CD4-positive, CD25-positive, alpha-beta regulatory T cell (primary cell): Measurements from ENCODE around the gene PA2G4. TPM values are rescaled to one million over a fixed set of nuclear protein-coding genes. Genes with fewer than 3 reads are reported as not detected.
"Not testable (repeated sequence)": the region's sequence is repeated elsewhere in the genome, so short reads cannot be mapped to it uniquely, and the experiment has no call there.

Source experiments
- ATAC-seq, 2 donors: fragments of 150-1000 bp; cut with Tn5 transposase; one replicate each; pipeline ENCODE4 v1.10.0; 2021; ENCODE audit warnings: low read depth in 2 of 2, moderate number of reproducible peaks in 2 of 2, moderate library complexity in 1 of 2
- DNase-seq, 3 donors: peaks; one replicate each; pipeline versions ENCODE4 v3.0.0 to v3.0.0-alpha.2; 2012 to 2022; ENCODE audit warnings: mixed read lengths in 1 of 3
- H3K27ac ChIP-seq: one replicate; pipeline ENCODE4 v1.7.0; 2013; ENCODE audit warnings: mild to moderate bottlenecking, low read length; ENCODE audit not compliant: insufficient read depth, poor library complexity, severe bottlenecking
- H3K27me3 ChIP-seq: one replicate; pipeline ENCODE4 v1.7.0; 2013; ENCODE audit warnings: low read length; ENCODE audit not compliant: control insufficient read depth, insufficient read depth
- H3K36me3 ChIP-seq: one replicate; pipeline ENCODE4 v1.7.0; 2013; ENCODE audit warnings: mild to moderate bottlenecking, low read length, moderate library complexity; ENCODE audit not compliant: control insufficient read depth, insufficient read depth
- H3K4me1 ChIP-seq: 2 replicates; pipeline ENCODE4 v1.7.0; 2013; ENCODE audit warnings: mild to moderate bottlenecking, low read length; ENCODE audit not compliant: insufficient read depth, control insufficient read depth, poor library complexity, severe bottlenecking
- H3K4me3 ChIP-seq: one replicate; pipeline ENCODE4 v1.7.0; 2013; ENCODE audit warnings: low read depth, mild to moderate bottlenecking, low read length, moderate library complexity
- H3K9me3 ChIP-seq, 2 experiments: 1 replicate in 1 of 2; 2 replicates in 1 of 2; pipeline ENCODE4 v1.7.0; 2013; ENCODE audit warnings: low read length in 2 of 2, mild to moderate bottlenecking in 1 of 2, moderate library complexity in 1 of 2; ENCODE audit not compliant: control insufficient read depth in 2 of 2
- H3K27ac Mint-ChIP-seq, 3 donors: one replicate each; pipeline ENCODE4 v1.8.0; 2020 to 2022; ENCODE audit warnings: mild to moderate bottlenecking in 3 of 3, mixed read lengths in 3 of 3, moderate library complexity in 2 of 3
- H3K27me3 Mint-ChIP-seq: one replicate; pipeline ENCODE4 v1.8.0; 2022; ENCODE audit warnings: mild to moderate bottlenecking, mixed read lengths
- H3K36me3 Mint-ChIP-seq: one replicate; pipeline ENCODE4 v1.8.0; 2020; ENCODE audit warnings: mixed read lengths
- H3K4me1 Mint-ChIP-seq, 4 donors: one replicate each; pipeline ENCODE4 v1.8.0; 2020 to 2022; ENCODE audit warnings: mixed read lengths in 4 of 4, mild to moderate bottlenecking in 1 of 4
- H3K4me3 Mint-ChIP-seq, 4 donors: one replicate each; pipeline ENCODE4 v1.8.0; 2020 to 2022; ENCODE audit warnings: mild to moderate bottlenecking in 4 of 4, mixed read lengths in 4 of 4, moderate library complexity in 3 of 4
- H3K9me3 Mint-ChIP-seq, 7 donors: one replicate each; pipeline ENCODE4 v1.8.0; 2020 to 2022; ENCODE audit warnings: mixed read lengths in 7 of 7, mild to moderate bottlenecking in 3 of 7, moderate library complexity in 2 of 7
- polyA plus RNA-seq, 4 donors: library from polyadenylated mRNA; unstranded; fragments of 300-500 nt; fragmentation: Illumina TruSeq; gene quantifications; one replicate each; pipeline ENCODE4 v1.2.3, GENCODE V29; 2021
- total RNA-seq: library from RNA; stranded (reverse); gene quantifications from one replicate; pipeline ENCODE4 v1.2.3, GENCODE V29; 2022

PA2G4 gene
- total RNA-seq: 63.8 TPM
- 100 to 1,000 TPM; 193 to 203 (median 196) TPM for polyA plus RNA-seq

- peak within 1 kb of the TSS; percentile 76 for H3K4me3 ChIP-seq
- H3K27me3 ChIP-seq: no peaks in the 10 kb centered on the region
- Mint-ChIP-seq H3K9me3 (no peaks in the 10 kb centered on the region), H3K36me3 (peaks cover 11% of the 10 kb centered on the region), H3K27ac (peak within 1 kb of the TSS; percentile 95 to 100 (median 99)), H3K27me3 (no peaks in the 10 kb centered on the region), H3K4me1 (peaks cover 11 to 67% (median 48%) of the 10 kb centered on the region in 4 donors), H3K4me3 (peak within 1 kb of the TSS; percentile 91 to 99 (median 96))
- H3K9me3 ChIP-seq: no peaks in the 10 kb centered on the region
- peaks cover 25% of the 10 kb centered on the region for H3K36me3 ChIP-seq
- peaks cover 49% of the 10 kb centered on the region for H3K4me1 ChIP-seq
- peak; percentile 93 to 100 (median 94) for DNase-seq
- peak; percentile 91 to 94 for ATAC-seq
- H3K27ac ChIP-seq: peak within 1 kb of the TSS; percentile 89
Observed at GRCh38 chr12:56104109-56104814, at the start of gene PA2G4. Gene PA2G4 (plus strand): TSS chr12:56104559. CDS start chr12:56104738, 179 bp downstream.

GRCh38 chr12:56059964-56060363, 44.4 kb upstream of the PA2G4 start:
- ATAC-seq, H3K27ac ChIP-seq, H3K9me3 ChIP-seq, H3K36me3 ChIP-seq, H3K9me3 Mint-ChIP-seq, H3K4me1 ChIP-seq, H3K4me3 ChIP-seq, H3K36me3 Mint-ChIP-seq, H3K4me3 Mint-ChIP-seq, H3K27me3 Mint-ChIP-seq, H3K27me3 ChIP-seq, H3K27ac Mint-ChIP-seq, DNase-seq, H3K4me1 Mint-ChIP-seq: not testable (repeated sequence)

GRCh38 chr12:56061982-56062381, 42.4 kb upstream of the PA2G4 start:
- no peak for DNase-seq
- Histone ChIP-seq H3K4me1 (no peaks in the 10 kb centered on the region), H3K36me3 (no peaks in the 10 kb centered on the region), H3K9me3 (no peaks in the 10 kb centered on the region), H3K27ac (no peak overlapping the region), H3K4me3 (no peak overlapping the region), H3K27me3 (no peaks in the 10 kb centered on the region)
- Mint-ChIP-seq H3K4me1 (no peaks in the 10 kb centered on the region), H3K27ac (peak overlapping the region in 2 of 3 donors; percentile 28 to 65), H3K27me3 (peaks cover 7% of the 10 kb centered on the region), H3K9me3 (peaks cover 0 to 4% (median 0%) of the 10 kb centered on the region in 7 donors), H3K36me3 (no peaks in the 10 kb centered on the region), H3K4me3 (no peak overlapping the region)
- ATAC-seq: no peak

- Mint-ChIP-seq H3K9me3 (peaks cover 0 to 4% (median 0%) of the 10 kb centered on the region in 7 donors), H3K36me3 (no peaks in the 10 kb centered on the region), H3K4me1 (no peaks in the 10 kb centered on the region), H3K27ac (no peak overlapping the region), H3K4me3 (no peak overlapping the region), H3K27me3 (peaks cover 7% of the 10 kb centered on the region)
- DNase-seq (no peak), ATAC-seq (no peak)
- Histone ChIP-seq H3K36me3 (no peaks in the 10 kb centered on the region), H3K27me3 (no peaks in the 10 kb centered on the region), H3K4me1 (no peaks in the 10 kb centered on the region), H3K9me3 (no peaks in the 10 kb centered on the region), H3K27ac (no peak overlapping the region), H3K4me3 (no peak overlapping the region)
Observed at GRCh38 chr12:56062996-56063395, 41.4 kb upstream of the PA2G4 start.

- Mint-ChIP-seq H3K36me3 (no peaks in the 10 kb centered on the region), H3K27me3 (peaks cover 8% of the 10 kb centered on the region), H3K4me3 (no peak overlapping the region), H3K9me3 (peaks cover 0 to 1% (median 0%) of the 10 kb centered on the region in 7 donors), H3K27ac (no peak overlapping the region), H3K4me1 (no peaks in the 10 kb centered on the region)
- Histone ChIP-seq H3K27ac (no peak overlapping the region), H3K4me3 (no peak overlapping the region), H3K4me1 (no peaks in the 10 kb centered on the region), H3K27me3 (no peaks in the 10 kb centered on the region), H3K9me3 (no peaks in the 10 kb centered on the region), H3K36me3 (no peaks in the 10 kb centered on the region)
- no peak for ATAC-seq
- DNase-seq: no peak
Observed at GRCh38 chr12:56071648-56072047, 32.7 kb upstream of the PA2G4 start.

GRCh38 chr12:56074396-56074795, 30.0 kb upstream of the PA2G4 start:
- no peak overlapping the region for H3K4me3 ChIP-seq
- peaks cover 8% of the 10 kb centered on the region for H3K4me1 ChIP-seq
- DNase-seq: no peak
- ATAC-seq: no peak
- Mint-ChIP-seq H3K4me1 (peaks cover 0 to 5% (median 2%) of the 10 kb centered on the region in 4 donors), H3K27ac (no peak overlapping the region), H3K4me3 (no peak overlapping the region), H3K27me3 (peaks cover 16% of the 10 kb centered on the region), H3K36me3 (no peaks in the 10 kb centered on the region), H3K9me3 (peaks cover 0 to 1% (median 0%) of the 10 kb centered on the region in 7 donors)
- H3K27ac ChIP-seq: no peak overlapping the region
- H3K27me3 ChIP-seq: no peaks in the 10 kb centered on the region
- no peaks in the 10 kb centered on the region for H3K36me3 ChIP-seq
- H3K9me3 ChIP-seq: no peaks in the 10 kb centered on the region

GRCh38 chr12:56077966-56078365, 26.4 kb upstream of the PA2G4 start:
- H3K36me3 Mint-ChIP-seq, H3K4me3 ChIP-seq, H3K36me3 ChIP-seq, H3K9me3 ChIP-seq, H3K27me3 ChIP-seq, DNase-seq, H3K27ac ChIP-seq, H3K9me3 Mint-ChIP-seq, H3K27ac Mint-ChIP-seq, ATAC-seq: not testable (repeated sequence)
- peaks cover 0 to 17% (median 6%) of the 10 kb centered on the region in 4 donors for H3K4me1 Mint-ChIP-seq
- peaks cover 21% of the 10 kb centered on the region for H3K4me1 ChIP-seq
- peaks cover 35% of the 10 kb centered on the region for H3K27me3 Mint-ChIP-seq
- H3K4me3 Mint-ChIP-seq: peak overlapping the region in 3 of 4 donors; percentile 57 to 93 (median 87)

GRCh38 chr12:56078427-56078826, 25.9 kb upstream of the PA2G4 start:
- no peaks in the 10 kb centered on the region for H3K36me3 Mint-ChIP-seq
- Histone ChIP-seq H3K4me1 (peaks cover 21% of the 10 kb centered on the region), H3K27me3 (no peaks in the 10 kb centered on the region), H3K9me3 (no peaks in the 10 kb centered on the region), H3K4me3 (no peak overlapping the region), H3K27ac (no peak overlapping the region), H3K36me3 (no peaks in the 10 kb centered on the region)
- DNase-seq: no peak
- H3K9me3 Mint-ChIP-seq: peaks cover 0 to 3% (median 0%) of the 10 kb centered on the region in 7 donors
- peak overlapping the region; percentile 57 to 93 (median 87) for H3K4me3 Mint-ChIP-seq
- peaks cover 0 to 17% (median 6%) of the 10 kb centered on the region in 4 donors for H3K4me1 Mint-ChIP-seq
- H3K27ac Mint-ChIP-seq: no peak overlapping the region
- no peak for ATAC-seq
- H3K27me3 Mint-ChIP-seq: peaks cover 35% of the 10 kb centered on the region
